K562 (cell line): ENCODE data around the gene PFDN2. TPM values are rescaled to one million over a fixed set of nuclear protein-coding genes. Genes with fewer than 3 reads are reported as not detected.

Experiments used
- ATAC-seq: fragments of 200-7000 bp; cut with Tn5 transposase; 3 replicates; pipeline ENCODE4 v1.9.1; 2020; ENCODE audit warnings: moderate library complexity
- BruUV-seq: library from RNA; stranded (reverse); fragments of 400-500 nt; replicated peaks from 2 replicates; lab custom pipeline; 2021; lab: Mats Ljungman, UMichigan
- CTCF ChIA-PET: fragments of 300-600 bp; formaldehyde crosslinking; extraction: SDS; loops from one replicate; lab custom pipeline; 2021; ENCODE audit warnings: low intra/inter-chr PET ratio; lab: Yijun Ruan, JAX
- POLR2A ChIA-PET: fragments of 300-600, 350-650 bp; sonication (Branson Sonifier 250); formaldehyde crosslinking; extraction: SDS; loops from one replicate; lab custom pipeline; 2021; ENCODE audit warnings: antibody characterized with exemption, inconsistent platforms; lab: Yijun Ruan, JAX
- DNase-seq, 4 experiments: peaks; one replicate each; pipeline versions ENCODE4 v3.0.0 to v3.0.0-alpha.2; 2011 to 2018; ENCODE audit warnings: low spot score in 3 of 4, mixed read lengths in 3 of 4; ENCODE audit errors: extremely low read depth in 1 of 4
- FAIRE-seq: peaks from 2 replicates; lab custom pipeline; 2011; peaks lifted over from hg19 to GRCh38; lab: Jason Lieb, UNC
- H2AFZ ChIP-seq: 2 replicates; pipeline ENCODE4 v1.6.0; 2011; ENCODE audit warnings: low read depth, low read length, control low read depth, inconsistent platforms
- H3K27ac ChIP-seq: fragments of 200-600 bp; 3 replicates; pipeline ENCODE4 v1.8.0; 2011; ENCODE audit warnings: low read depth, mild to moderate bottlenecking, control low read depth, inconsistent platforms, low read length, moderate library complexity, mixed read lengths; ENCODE audit errors: extremely low read depth
- H3K27me3 ChIP-seq, 2 experiments: fragments of 300-600 bp in 1 of 2; 2 replicates in 1 of 2; 3 replicates in 1 of 2; pipeline versions ENCODE4 v1.6.0 to v1.8.0; 2011; ENCODE audit warnings: inconsistent platforms in 2 of 2, low read length in 2 of 2, mild to moderate bottlenecking in 1 of 2, mixed read lengths in 1 of 2, moderate library complexity in 1 of 2; ENCODE audit not compliant: control insufficient read depth in 2 of 2, insufficient read depth in 2 of 2
- H3K36me3 ChIP-seq: fragments of 300-600 bp; 3 replicates; pipeline ENCODE4 v1.8.0; 2011; ENCODE audit warnings: mild to moderate bottlenecking, low read length, inconsistent platforms; ENCODE audit not compliant: control insufficient read depth, insufficient read depth
- H3K4me1 ChIP-seq, 2 experiments: fragments of 200-600 bp in 1 of 2; replicated peaks in 1 of 2; 2 replicates in 1 of 2; 3 replicates in 1 of 2; pipeline versions ENCODE4 v1.5.1 to v1.8.0; 2011; ENCODE audit warnings: inconsistent platforms in 2 of 2, low read length in 2 of 2, mild to moderate bottlenecking in 1 of 2, mixed read lengths in 1 of 2, moderate library complexity in 1 of 2; ENCODE audit not compliant: control insufficient read depth in 2 of 2, insufficient read depth in 2 of 2
- H3K4me2 ChIP-seq: 2 replicates; pipeline ENCODE4 v1.6.1; 2011; ENCODE audit warnings: low read length, control low read depth, inconsistent platforms, mixed read lengths; ENCODE audit not compliant: insufficient read depth
- H3K4me3 ChIP-seq: fragments of 200-600 bp; sonication (generic), shearing (Covaris generic); 2 replicates; pipeline ENCODE4 v1.5.1; 2016; ENCODE audit warnings: control low read depth, inconsistent platforms
- H3K79me2 ChIP-seq: fragments of 200-600 bp; 3 replicates; pipeline ENCODE4 v1.8.0; 2011; ENCODE audit warnings: low read length, inconsistent platforms; ENCODE audit not compliant: control insufficient read depth, insufficient read depth
- H3K9ac ChIP-seq, 2 experiments: 2 replicates each; pipeline versions ENCODE4 v1.6.0 to v1.6.1; 2011; ENCODE audit warnings: low read depth in 2 of 2, low read length in 2 of 2, control low read depth in 1 of 2, inconsistent platforms in 1 of 2, mild to moderate bottlenecking in 1 of 2, mixed read lengths in 1 of 2; ENCODE audit not compliant: insufficient read depth in 1 of 2
- H3K9me1 ChIP-seq: one replicate; pipeline ENCODE4 v1.6.0; 2011; ENCODE audit warnings: inconsistent platforms, mild to moderate bottlenecking, low read length, moderate library complexity; ENCODE audit not compliant: control insufficient read depth, insufficient read depth
- H3K9me3 ChIP-seq: replicated peaks from 2 replicates; pipeline ENCODE4 v1.5.1; 2011; ENCODE audit warnings: low read depth, low read length, inconsistent platforms; ENCODE audit not compliant: control insufficient read depth, insufficient read depth
- H4K20me1 ChIP-seq: replicated peaks from 2 replicates; pipeline ENCODE4 v1.6.1; 2011; ENCODE audit warnings: low read length, inconsistent platforms, mixed read lengths; ENCODE audit not compliant: control insufficient read depth, insufficient read depth
- CHD2 ChIP-seq: IDR thresholded peaks from 2 replicates; pipeline ENCODE4 v1.6.1; 2011; ENCODE audit warnings: low read depth, low read length
- FOXK1 ChIP-seq: sonication (generic); formaldehyde crosslinking; IDR thresholded peaks from 2 replicates; pipeline ENCODE4 v1.8.0; 2022; ENCODE audit warnings: missing genetic modification reagents, mild to moderate bottlenecking, borderline replicate concordance
- IRF2 ChIP-seq: sonication (generic); formaldehyde crosslinking; IDR thresholded peaks from 2 replicates; pipeline ENCODE4 v1.8.1; 2022; ENCODE audit warnings: mild to moderate bottlenecking, missing genetic modification reagents
- LARP7 ChIP-seq: fragments of 450-650 bp; IDR thresholded peaks from 2 replicates; pipeline ENCODE4 v1.6.1; 2016
- NONO ChIP-seq, 2 experiments: fragments of 200-400 bp in 1 of 2; fragments of 450-650 bp in 1 of 2; formaldehyde crosslinking in 1 of 2; IDR thresholded peaks; 2 replicates each; pipeline ENCODE4 v1.6.1; 2017; ENCODE audit warnings: low read depth in 2 of 2, mild to moderate bottlenecking in 2 of 2, moderate library complexity in 2 of 2, low read length in 1 of 2
- POLR2G ChIP-seq: fragments of 200-400 bp; formaldehyde crosslinking; IDR thresholded peaks from 2 replicates; pipeline ENCODE4 v1.6.1; 2017; ENCODE audit warnings: low read depth, mild to moderate bottlenecking, antibody characterized with exemption, low read length, moderate library complexity
- SMAD4 ChIP-seq: fragments of 250-450 bp; sonication (Bioruptor Pico); conservative IDR thresholded peaks from 2 replicates; pipeline ENCODE4 v1.8.0; 2021; ENCODE audit warnings: inconsistent platforms, mild to moderate bottlenecking, moderate library complexity
- TEAD1 ChIP-seq, 2 experiments: fragments of 450-650 bp in 1 of 2; sonication (generic) in 1 of 2; formaldehyde crosslinking; IDR thresholded peaks; 2 replicates each; pipeline versions ENCODE4 v1.4.0 to v1.8.0; 2020 to 2022; ENCODE audit warnings: mild to moderate bottlenecking in 2 of 2, missing genetic modification reagents in 1 of 2
- ZBTB7A ChIP-seq: IDR thresholded peaks from 2 replicates; pipeline ENCODE4 v1.6.1; 2011; ENCODE audit warnings: low read depth, mild to moderate bottlenecking, low read length, moderate library complexity, borderline replicate concordance; ENCODE audit not compliant: control insufficient read depth
- WGBS: fragments of 100-300 bp; shearing (Covaris generic); methylation state at CpG from one replicate; pipeline ENCODE4 v1.1.6; 2016; ENCODE audit warnings: low coverage, mixed read lengths; ENCODE audit not compliant: insufficient coverage; ENCODE audit errors: missing lambda C conversion rate; 5-methylcytosine and 5-hydroxymethylcytosine counted together
- in situ Hi-C: fragments of 300-500 bp; cut with MboI; formaldehyde crosslinking; loops from 4 replicates; pipeline ENCODE4 v1.15.0; 2018; ENCODE audit warnings: inconsistent platforms, mixed read lengths
- intact Hi-C: fragments of 100-400 bp; cut with micrococcal nuclease; formaldehyde crosslinking; loops from 2 replicates; pipeline ENCODE4 v1.14.2; 2022
- polyA plus RNA-seq, 8 experiments: library from polyadenylated mRNA; depleted of rRNA in 4 of 8; stranded (reverse) in 5 of 8; unstranded in 3 of 8; fragments of >200 nt; fragmentation: Nextera tagmentation in 2 of 8; fragmentation: Illumina TruSeq in 1 of 8; extraction: Ambion mirVana in 2 of 8; extraction: Trizol in 1 of 8; gene quantifications; 2 replicates each; pipeline versions ENCODE4 v1.2.1 to v1.2.3, GENCODE V29; 2011 to 2014; ENCODE audit warnings: inconsistent platforms in 1 of 8, missing spikeins in 1 of 8
- total RNA-seq, 7 experiments: library from RNA; depleted of rRNA in 6 of 7; stranded (reverse); fragments of >200 nt in 6 of 7; fragmentation: Illumina TruSeq in 2 of 7; extraction: Trizol in 2 of 7; gene quantifications; 2 replicates each; pipeline versions ENCODE4 v1.2.1 to v1.2.3, GENCODE V29; 2011 to 2021; ENCODE audit warnings: low replicate concordance in 1 of 7
- TF ChIP-seq, protein P1 (sequence below): sonication (generic); formaldehyde crosslinking; IDR thresholded peaks from 2 replicates; pipeline ENCODE4 v1.8.0; 2022; ENCODE audit warnings: mild to moderate bottlenecking, missing genetic modification reagents, borderline replicate concordance
- TF ChIP-seq, protein P2 (sequence below): fragments of 250-450 bp; sonication (Bioruptor Pico); IDR thresholded peaks from 2 replicates; pipeline ENCODE4 v1.4.0; 2020; ENCODE audit warnings: mild to moderate bottlenecking, moderate library complexity

The PFDN2 gene
- total and polyA plus RNA-seq, 9 of the 15 experiments (the other 6 are each of a cell fraction or from before 2014, with no cell fraction given) = 50.2 to 361 (median 144) TPM

DNA sequence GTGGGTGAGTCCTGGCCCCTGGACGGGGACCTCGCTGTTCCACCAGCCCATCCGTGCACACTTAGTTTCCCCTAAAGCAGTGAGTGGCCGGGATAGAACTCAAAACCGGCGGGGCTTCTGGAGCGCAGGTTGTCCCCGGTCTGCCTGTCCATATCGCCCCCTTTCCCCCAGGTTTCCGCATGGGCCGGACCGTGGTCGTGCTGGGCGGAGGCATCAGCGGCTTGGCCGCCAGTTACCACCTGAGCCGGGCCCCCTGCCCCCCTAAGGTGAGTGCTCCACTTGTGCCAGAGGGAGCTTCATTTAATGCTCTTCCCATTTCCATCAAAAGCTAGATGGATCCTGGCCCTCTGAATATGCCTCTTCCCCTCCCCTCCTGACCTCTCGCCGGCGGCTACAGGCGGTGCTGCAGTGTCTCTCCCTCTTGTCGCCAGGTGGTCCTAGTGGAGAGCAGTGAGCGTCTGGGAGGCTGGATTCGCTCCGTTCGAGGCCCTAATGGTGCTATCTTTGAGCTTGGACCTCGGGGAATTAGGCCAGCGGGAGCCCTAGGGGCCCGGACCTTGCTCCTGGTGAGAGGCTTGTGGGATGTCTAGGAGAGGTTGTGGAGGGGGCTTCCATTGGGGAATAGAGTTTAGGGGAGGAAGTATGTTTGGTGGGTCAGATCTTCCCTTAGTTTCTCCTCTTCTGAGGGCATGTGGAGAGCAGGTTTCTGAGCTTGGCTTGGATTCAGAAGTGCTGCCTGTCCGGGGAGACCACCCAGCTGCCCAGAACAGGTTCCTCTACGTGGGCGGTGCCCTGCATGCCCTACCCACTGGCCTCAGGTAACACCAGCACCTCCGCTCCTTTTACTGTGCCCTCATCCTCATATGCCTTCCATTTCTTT, 49.1 kb upstream of the PFDN2 start:
- Histone ChIP-seq H3K4me1 (peaks cover 46 to 67% of the 10 kb centered on the region in 2 experiments), H3K27ac (peak overlapping the region; percentile 83), H3K9me3 (no peaks in the 10 kb centered on the region), H3K4me2 (peak overlapping the region; percentile 95), H4K20me1 (no peaks in the 10 kb centered on the region), H2AFZ (peak overlapping the region; percentile 73), H3K27me3 (no peaks in the 10 kb centered on the region), H3K9ac (peak overlapping the region; percentile 86 to 92), H3K36me3 (peaks cover 71% of the 10 kb centered on the region), H3K9me1 (no peaks in the 10 kb centered on the region), H3K4me3 (peak overlapping the region; percentile 55), H3K79me2 (peaks cover 49% of the 10 kb centered on the region)
- BruUV-seq = TSS peak; percentile 36
- FAIRE-seq (peak; percentile 42), DNase-seq (peak in 3 of 4 experiments; percentile 39 to 74 (median 55)), ATAC-seq (peak; percentile 59)
- in situ Hi-C loops = no loop called here
- WGBS = 2% methylated on average over 21 of the region's 33 CpGs
- intact Hi-C loops = loop anchor here (1.0 to 5.0 kb wide), 3 partner anchors 10 to 48 kb away; partner anchors contain the start of genes B4GALT3, DEDD, NIT1 and PFDN2
- POLR2A ChIA-PET = interaction anchor here (0.7 to 4.7 kb wide), 11 partner anchors 8 to 207 kb away, joined by 3 to 33 read pairs (median 4); partner anchors contain the start of genes B4GALT3, DEDD, F11R and NIT1
- CTCF ChIA-PET = no interaction called here
- TF ChIP-seq ZBTB7A (peak; percentile 52; the same call in 1 of the 2 replicates), NONO (IDR thresholded peaks at IDR 0.05; ENCODE audit: low read depth in 2 of 2, low read length in 1 of 2) (no peak; a peak in 1 of 4 replicates), TEAD1 (CRISPR knock-in tag; IDR thresholded peaks at IDR 0.05) (peak in 1 of 2 experiments; percentile 18; a peak in 2 of 4 replicates), IRF2 (no peak), POLR2G (peak; percentile 63), LARP7 (no peak), FOXK1 (CRISPR knock-in tag) (0 out of 2 replicates have a peak, but pooled peaks have one; percentile 55), SMAD4 (CRISPR knock-in tag) (no peak), CHD2 (no peak)
- TF ChIP-seq, protein P1, sequence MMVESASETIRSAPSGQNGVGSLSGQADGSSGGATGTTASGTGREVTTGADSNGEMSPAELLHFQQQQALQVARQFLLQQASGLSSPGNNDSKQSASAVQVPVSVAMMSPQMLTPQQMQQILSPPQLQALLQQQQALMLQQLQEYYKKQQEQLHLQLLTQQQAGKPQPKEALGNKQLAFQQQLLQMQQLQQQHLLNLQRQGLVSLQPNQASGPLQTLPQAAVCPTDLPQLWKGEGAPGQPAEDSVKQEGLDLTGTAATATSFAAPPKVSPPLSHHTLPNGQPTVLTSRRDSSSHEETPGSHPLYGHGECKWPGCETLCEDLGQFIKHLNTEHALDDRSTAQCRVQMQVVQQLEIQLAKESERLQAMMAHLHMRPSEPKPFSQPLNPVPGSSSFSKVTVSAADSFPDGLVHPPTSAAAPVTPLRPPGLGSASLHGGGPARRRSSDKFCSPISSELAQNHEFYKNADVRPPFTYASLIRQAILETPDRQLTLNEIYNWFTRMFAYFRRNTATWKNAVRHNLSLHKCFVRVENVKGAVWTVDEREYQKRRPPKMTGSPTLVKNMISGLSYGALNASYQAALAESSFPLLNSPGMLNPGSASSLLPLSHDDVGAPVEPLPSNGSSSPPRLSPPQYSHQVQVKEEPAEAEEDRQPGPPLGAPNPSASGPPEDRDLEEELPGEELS (CRISPR knock-in tag) = 0 out of 2 replicates have a peak, but pooled peaks have one; percentile 4
- TF ChIP-seq, protein P2, sequence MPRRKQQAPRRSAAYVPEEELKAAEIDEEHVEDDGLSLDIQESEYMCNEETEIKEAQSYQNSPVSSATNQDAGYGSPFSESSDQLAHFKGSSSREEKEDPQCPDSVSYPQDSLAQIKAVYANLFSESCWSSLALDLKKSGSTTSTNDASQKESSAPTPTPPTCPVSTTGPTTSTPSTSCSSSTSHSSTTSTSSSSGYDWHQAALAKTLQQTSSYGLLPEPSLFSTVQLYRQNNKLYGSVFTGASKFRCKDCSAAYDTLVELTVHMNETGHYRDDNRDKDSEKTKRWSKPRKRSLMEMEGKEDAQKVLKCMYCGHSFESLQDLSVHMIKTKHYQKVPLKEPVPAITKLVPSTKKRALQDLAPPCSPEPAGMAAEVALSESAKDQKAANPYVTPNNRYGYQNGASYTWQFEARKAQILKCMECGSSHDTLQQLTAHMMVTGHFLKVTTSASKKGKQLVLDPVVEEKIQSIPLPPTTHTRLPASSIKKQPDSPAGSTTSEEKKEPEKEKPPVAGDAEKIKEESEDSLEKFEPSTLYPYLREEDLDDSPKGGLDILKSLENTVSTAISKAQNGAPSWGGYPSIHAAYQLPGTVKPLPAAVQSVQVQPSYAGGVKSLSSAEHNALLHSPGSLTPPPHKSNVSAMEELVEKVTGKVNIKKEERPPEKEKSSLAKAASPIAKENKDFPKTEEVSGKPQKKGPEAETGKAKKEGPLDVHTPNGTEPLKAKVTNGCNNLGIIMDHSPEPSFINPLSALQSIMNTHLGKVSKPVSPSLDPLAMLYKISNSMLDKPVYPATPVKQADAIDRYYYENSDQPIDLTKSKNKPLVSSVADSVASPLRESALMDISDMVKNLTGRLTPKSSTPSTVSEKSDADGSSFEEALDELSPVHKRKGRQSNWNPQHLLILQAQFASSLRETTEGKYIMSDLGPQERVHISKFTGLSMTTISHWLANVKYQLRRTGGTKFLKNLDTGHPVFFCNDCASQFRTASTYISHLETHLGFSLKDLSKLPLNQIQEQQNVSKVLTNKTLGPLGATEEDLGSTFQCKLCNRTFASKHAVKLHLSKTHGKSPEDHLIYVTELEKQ (CRISPR knock-in tag) = no peak
